Activated T-helper 17 cell treated with anti-CD3 and anti-CD28 coated beads, Interleukin-2, amount 50 U/mL, for 72 hours (primary cell): ENCODE results near the gene DEPDC1. TPM values are rescaled to one million over a fixed set of nuclear protein-coding genes. Genes with fewer than 3 reads are reported as not detected.

Experiments used
- total RNA-seq, 2 donors: library from RNA; stranded (reverse); gene quantifications; one replicate each; pipeline ENCODE4 v1.2.3, GENCODE V29; 2022

Gene DEPDC1
- total RNA-seq, 2 donors from 2014 or later = 25.3 to 29.6 TPM

Other genes starting within 250 kb of the DEPDC1 start
- not detected for gene RPE65, start 47.1 kb downstream of the DEPDC1 start, total RNA-seq